Transverse colon (tissue), 4 donors: ENCODE measurements around the gene PRKACG. TPM values are rescaled to one million over a fixed set of nuclear protein-coding genes. Genes with fewer than 3 reads are reported as not detected.

Experiments used
- DNase-seq: peaks from one replicate; pipeline ENCODE4 v3.0.0-alpha.2; 2019
- H3K27ac ChIP-seq, 4 donors: fragments of 200-600 bp; sonication (generic); 2 replicates each; pipeline ENCODE4 v1.5.1; 2016 to 2018; ENCODE audit warnings: inconsistent platforms in 4 of 4
- H3K27me3 ChIP-seq: fragments of 200-600 bp; sonication (generic); 2 replicates; pipeline ENCODE4 v1.5.1; 2017; ENCODE audit warnings: inconsistent platforms
- H3K36me3 ChIP-seq, 4 donors: fragments of 200-600 bp; sonication (generic); 2 replicates each; pipeline ENCODE4 v1.5.1; 2017 to 2019; ENCODE audit warnings: inconsistent platforms in 4 of 4
- H3K4me1 ChIP-seq, 4 donors: fragments of 200-600 bp; sonication (generic); 2 replicates each; pipeline ENCODE4 v1.5.1; 2017 to 2020; ENCODE audit warnings: inconsistent platforms in 4 of 4
- H3K4me3 ChIP-seq, 4 donors: fragments of 200-600 bp; sonication (generic); 1 replicate in 1 of 4; 2 replicates in 3 of 4; pipeline versions ENCODE4 v1.5.1 to v1.6.1; 2017 to 2019; ENCODE audit warnings: inconsistent platforms in 4 of 4
- H3K9me3 ChIP-seq, 2 donors: fragments of 200-600 bp; sonication (generic); 2 replicates each; pipeline ENCODE4 v1.5.1; 2017 to 2019; ENCODE audit warnings: inconsistent platforms in 2 of 2
- EP300 ChIP-seq: sonication (generic); formaldehyde crosslinking; IDR thresholded peaks from one replicate; pipeline ENCODE4 v1.6.1; 2017; ENCODE audit warnings: antibody characterized with exemption, low read depth
- POLR2A ChIP-seq: fragments of 450-650 bp; IDR thresholded peaks from one replicate; pipeline ENCODE4 v1.6.1; 2016; ENCODE audit warnings: antibody characterized with exemption, mild to moderate bottlenecking, moderate library complexity
- POLR2AphosphoS5 ChIP-seq, 3 donors: sonication (generic); formaldehyde crosslinking; IDR thresholded peaks; one replicate each; pipeline ENCODE4 v1.6.1; 2016; ENCODE audit warnings: antibody characterized with exemption in 3 of 3
- WGBS, 2 donors: methylation state at CpG; one replicate each; pipeline ENCODE4 v1.1.5; 2018; ENCODE audit warnings: low coverage in 1 of 2; 5-methylcytosine and 5-hydroxymethylcytosine counted together
- in situ Hi-C, 4 donors: fragments of 200-750 bp; cut with MboI; loops; one replicate each; pipeline versions ENCODE4 v1.15.0 to v1.15.1; 2017; ENCODE audit warnings: low sequenced_read_pairs in 3 of 4, low pct_ligation_motif_present in 1 of 4, low pct_unique_long_range_greater_than_20kb in 1 of 4
- intact Hi-C: fragments of 100-400 bp; cut with DNase I; formaldehyde crosslinking; loops from one replicate; pipeline ENCODE4 v1.15.1; 2023; ENCODE audit warnings: low total_unique reads
- total RNA-seq, 4 donors: library from RNA; depleted of rRNA; stranded (reverse); fragments of >200 nt; gene quantifications; one replicate each; pipeline ENCODE4 v1.1.0, GENCODE V29; 2016
- TF ChIP-seq, protein P1 (sequence below), 5 experiments: fragments of 200-600 bp in 3 of 5; fragments of 450-650 bp in 2 of 5; sonication (generic) in 3 of 5; IDR thresholded peaks; 1 replicate in 2 of 5; 2 replicates in 3 of 5; pipeline ENCODE4 v1.5.1; 2016 to 2017; ENCODE audit warnings: antibody characterized with exemption in 5 of 5, inconsistent platforms in 3 of 5, mild to moderate bottlenecking in 2 of 5, moderate library complexity in 1 of 5

PRKACG gene
- total RNA-seq, 4 donors from 2014 or later = not detected

GRCh38 chr9:69027355-69028097 lies 13.6 kb upstream of the PRKACG start:
- DNase-seq = peak; percentile 22
- H3K4me3 ChIP-seq = no peak overlapping the region
- intact Hi-C loops = no loop called here
- TF ChIP-seq, protein P1, sequence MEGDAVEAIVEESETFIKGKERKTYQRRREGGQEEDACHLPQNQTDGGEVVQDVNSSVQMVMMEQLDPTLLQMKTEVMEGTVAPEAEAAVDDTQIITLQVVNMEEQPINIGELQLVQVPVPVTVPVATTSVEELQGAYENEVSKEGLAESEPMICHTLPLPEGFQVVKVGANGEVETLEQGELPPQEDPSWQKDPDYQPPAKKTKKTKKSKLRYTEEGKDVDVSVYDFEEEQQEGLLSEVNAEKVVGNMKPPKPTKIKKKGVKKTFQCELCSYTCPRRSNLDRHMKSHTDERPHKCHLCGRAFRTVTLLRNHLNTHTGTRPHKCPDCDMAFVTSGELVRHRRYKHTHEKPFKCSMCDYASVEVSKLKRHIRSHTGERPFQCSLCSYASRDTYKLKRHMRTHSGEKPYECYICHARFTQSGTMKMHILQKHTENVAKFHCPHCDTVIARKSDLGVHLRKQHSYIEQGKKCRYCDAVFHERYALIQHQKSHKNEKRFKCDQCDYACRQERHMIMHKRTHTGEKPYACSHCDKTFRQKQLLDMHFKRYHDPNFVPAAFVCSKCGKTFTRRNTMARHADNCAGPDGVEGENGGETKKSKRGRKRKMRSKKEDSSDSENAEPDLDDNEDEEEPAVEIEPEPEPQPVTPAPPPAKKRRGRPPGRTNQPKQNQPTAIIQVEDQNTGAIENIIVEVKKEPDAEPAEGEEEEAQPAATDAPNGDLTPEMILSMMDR (IDR thresholded peaks at IDR 0.05) = peak; percentile 61 to 75 (median 70)
- no peak for TF ChIP-seq POLR2A
- TF ChIP-seq POLR2AphosphoS5 (IDR thresholded peaks at IDR 0.05) = no peak
- no peak for TF ChIP-seq EP300
- no peaks in the 10 kb centered on the region for H3K27me3 ChIP-seq
- no peaks in the 10 kb centered on the region for H3K4me1 ChIP-seq
- WGBS, 2 donors = 46% methylated on average over 5 of the region's 5 CpGs; no CpG with 5 or more reads in 1 of the 2 donors
- no peak overlapping the region for H3K27ac ChIP-seq
- no peaks in the 10 kb centered on the region for H3K9me3 ChIP-seq
- H3K36me3 ChIP-seq = no peaks in the 10 kb centered on the region
- in situ Hi-C loops = loop anchor here in 1 of 4 donors (10.0 kb wide), 1 partner anchor 433 kb away; no protein-coding TSS in a partner anchor

GRCh38 chr9:69023650-69024049 lies 9.7 kb upstream of the PRKACG start:
- Histone ChIP-seq H3K27me3 (no peaks in the 10 kb centered on the region), H3K36me3 (no peaks in the 10 kb centered on the region), H3K4me1 (no peaks in the 10 kb centered on the region), H3K4me3 (no peak overlapping the region), H3K9me3 (no peaks in the 10 kb centered on the region), H3K27ac (no peak overlapping the region)
- WGBS, 2 donors = 67 to 69% methylated on average over 4 to 7 of the region's 7 CpGs
- in situ Hi-C loops = loop anchor here in 2 of 4 donors (10.0 to 25.0 kb wide), 2 partner anchors 429 to 436 kb away; no protein-coding TSS in a partner anchor
- intact Hi-C loops = no loop called here
- DNase-seq = no peak
- TF ChIP-seq, protein P1 (IDR thresholded peaks at IDR 0.05) = no peak
- TF ChIP-seq POLR2AphosphoS5 (IDR thresholded peaks at IDR 0.05) (no peak), EP300 (no peak), POLR2A (no peak)

DNA sequence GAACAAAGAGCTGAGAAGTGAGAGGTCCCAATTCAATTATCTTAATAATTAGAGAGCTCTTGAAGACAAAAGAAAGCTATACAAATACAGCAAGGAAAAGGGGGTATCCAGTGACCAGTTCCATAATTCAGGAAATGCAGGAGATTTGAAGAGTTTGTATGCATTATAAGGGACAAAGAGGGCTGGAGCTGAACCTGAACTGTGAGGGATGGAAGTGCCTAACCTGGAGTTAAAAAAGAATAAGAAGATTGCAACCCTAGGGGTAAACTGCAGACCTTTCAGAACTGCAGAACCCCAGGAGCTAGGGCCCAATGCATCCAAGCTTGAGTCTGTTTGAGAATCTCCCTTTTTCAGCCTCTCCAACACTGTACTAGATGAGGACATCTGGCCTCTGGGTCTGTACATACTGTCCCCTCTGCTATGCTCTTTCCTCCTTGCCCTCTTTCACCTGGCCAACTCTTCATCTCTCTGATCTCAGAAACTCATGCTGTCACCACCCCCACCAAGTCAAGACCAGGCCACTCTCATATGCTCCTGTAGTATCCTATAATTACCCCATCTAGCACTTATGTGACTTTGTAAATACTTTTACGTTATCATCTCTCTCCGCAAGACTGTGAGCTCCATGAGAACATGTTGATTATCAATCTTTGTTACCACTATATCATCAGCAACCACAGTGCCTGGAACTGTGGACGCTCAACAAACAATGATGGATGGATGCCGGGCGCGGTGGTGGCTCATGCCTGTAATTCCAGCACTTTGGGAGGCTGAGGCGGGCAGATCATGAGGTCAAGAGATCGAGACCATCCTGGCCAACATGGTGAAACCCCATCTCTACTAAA lies 6.6 kb upstream of the PRKACG start:
- in situ Hi-C loops = loop anchor here in 2 of 4 donors (10.0 to 25.0 kb wide), 2 partner anchors 426 to 433 kb away; no protein-coding TSS in a partner anchor

More for the DNA sequence above, 6.6 kb upstream of the PRKACG start:
- intact Hi-C loops = no loop called here
- Histone ChIP-seq H3K4me1 (peaks cover 0 to 6% (median 0%) of the 10 kb centered on the region in 4 donors), H3K4me3 (no peak overlapping the region), H3K36me3 (no peaks in the 10 kb centered on the region), H3K27me3 (no peaks in the 10 kb centered on the region), H3K9me3 (no peaks in the 10 kb centered on the region), H3K27ac (no peak overlapping the region)
- TF ChIP-seq POLR2AphosphoS5 (IDR thresholded peaks at IDR 0.05) (no peak), EP300 (no peak), POLR2A (no peak)
- TF ChIP-seq, protein P1 (IDR thresholded peaks at IDR 0.05) = no peak
- no peak for DNase-seq
- 91 to 94% methylated on average over 7 to 8 of the region's 8 CpGs for WGBS, 2 donors
